HG03442 (cell line): Measurements from ENCODE around the gene UST.

Experiments used
- ATAC-seq: cut with Tn5 transposase; IDR thresholded peaks from one replicate; pipeline ENCODE4 v1.9.1; 2021; ENCODE audit warnings: mild to moderate bottlenecking, moderate library complexity; ENCODE audit not compliant: unreplicated experiment

Gene UST

DNA sequence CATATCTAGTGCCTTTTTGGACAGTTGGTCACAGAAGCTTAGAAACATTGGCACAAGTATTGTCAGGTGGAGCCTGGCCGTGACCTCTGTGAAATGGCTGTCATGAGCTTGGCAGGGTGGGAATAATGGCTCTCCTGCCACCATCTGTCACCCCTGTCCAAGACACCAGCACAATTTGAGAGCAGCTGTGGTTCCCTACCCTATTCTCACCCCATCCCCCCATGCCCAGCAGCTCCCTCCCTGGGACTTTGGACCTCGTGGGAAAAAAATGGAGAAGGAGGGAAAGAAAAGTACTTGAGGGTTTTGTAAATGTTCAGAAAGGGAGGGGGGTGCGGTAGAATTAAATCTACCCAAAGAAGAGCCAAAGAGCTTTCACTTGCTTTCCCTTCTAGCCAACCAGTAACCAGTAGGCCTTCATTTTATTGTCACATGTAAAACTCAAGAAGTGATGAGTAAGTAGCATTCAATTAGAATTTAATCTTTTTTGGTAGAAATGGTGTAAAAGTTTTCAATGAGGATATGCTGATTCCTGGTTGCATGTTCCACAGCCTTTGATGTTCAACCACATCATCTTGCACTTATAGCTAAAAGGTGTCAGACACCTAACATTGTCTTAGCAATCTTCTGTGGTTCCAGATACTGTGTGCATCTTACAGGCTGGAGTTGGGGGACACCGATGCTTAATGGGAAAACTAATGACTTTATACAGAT lies 307.2 kb downstream of the UST start:
- ATAC-seq: no peak

DNA sequence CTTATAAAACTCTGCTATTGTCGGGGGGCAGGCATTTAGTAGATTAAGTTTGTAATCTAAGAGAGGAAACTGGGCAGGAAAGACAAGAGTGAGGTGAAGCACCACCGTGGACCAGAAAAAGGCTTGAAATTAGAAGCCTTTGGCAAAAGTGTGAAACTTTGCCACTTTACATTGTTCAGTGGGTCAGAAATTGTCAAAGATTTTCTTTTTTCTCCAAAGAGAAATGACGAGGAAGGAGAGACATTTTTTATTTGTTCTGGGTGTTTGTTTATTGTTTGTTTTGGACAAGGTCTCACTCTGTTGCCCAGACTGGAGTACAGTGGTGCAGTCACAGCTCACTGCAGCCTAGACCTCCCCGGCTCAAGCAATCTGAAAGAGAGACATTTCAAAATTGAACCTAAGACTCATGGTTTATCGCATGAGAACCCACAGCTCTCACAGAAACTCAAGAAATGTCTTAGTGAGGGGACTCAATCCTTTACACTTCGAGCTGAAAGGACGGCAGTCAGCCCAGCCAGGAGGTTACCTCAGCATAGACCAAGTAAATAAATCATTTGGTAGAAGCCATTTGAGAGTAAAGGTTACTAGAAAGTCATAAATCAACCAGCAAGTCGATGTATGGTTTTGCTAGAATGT lies 307.8 kb downstream of the UST start:
- ATAC-seq: peak; percentile 79

DNA sequence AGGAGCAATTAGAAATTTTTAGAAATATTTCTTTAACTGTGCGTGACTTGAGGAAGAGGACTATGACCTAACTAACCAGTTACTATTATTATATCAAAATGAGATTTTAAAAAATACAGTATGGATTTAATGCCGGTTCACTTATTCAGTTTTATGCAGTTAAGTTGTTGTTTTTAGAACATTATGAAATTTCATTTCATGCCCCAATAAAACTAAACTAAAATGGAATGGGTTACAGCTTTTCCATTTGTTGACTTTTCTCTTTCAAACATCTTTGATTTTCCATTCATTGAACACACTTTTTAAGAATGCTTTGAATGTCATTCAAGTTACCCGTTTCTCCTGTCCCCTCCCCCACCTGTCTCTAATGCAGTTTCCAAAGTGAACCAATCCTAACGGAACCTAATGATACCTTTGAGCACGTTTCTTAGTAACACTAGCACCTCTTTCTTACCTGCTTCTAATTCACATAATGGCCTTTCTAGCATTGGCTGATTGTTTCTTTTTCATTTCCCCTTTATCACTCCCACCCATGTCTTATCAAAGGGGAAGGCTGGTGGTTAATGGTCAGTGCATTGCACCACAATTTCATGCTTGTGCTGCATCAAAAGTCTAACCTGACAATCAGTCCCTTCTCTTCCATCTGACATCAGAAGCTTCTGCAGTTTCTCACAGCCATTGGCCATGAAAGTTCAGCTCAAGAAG lies 308.5 kb downstream of the UST start:
- peak; percentile 26 for ATAC-seq

DNA sequence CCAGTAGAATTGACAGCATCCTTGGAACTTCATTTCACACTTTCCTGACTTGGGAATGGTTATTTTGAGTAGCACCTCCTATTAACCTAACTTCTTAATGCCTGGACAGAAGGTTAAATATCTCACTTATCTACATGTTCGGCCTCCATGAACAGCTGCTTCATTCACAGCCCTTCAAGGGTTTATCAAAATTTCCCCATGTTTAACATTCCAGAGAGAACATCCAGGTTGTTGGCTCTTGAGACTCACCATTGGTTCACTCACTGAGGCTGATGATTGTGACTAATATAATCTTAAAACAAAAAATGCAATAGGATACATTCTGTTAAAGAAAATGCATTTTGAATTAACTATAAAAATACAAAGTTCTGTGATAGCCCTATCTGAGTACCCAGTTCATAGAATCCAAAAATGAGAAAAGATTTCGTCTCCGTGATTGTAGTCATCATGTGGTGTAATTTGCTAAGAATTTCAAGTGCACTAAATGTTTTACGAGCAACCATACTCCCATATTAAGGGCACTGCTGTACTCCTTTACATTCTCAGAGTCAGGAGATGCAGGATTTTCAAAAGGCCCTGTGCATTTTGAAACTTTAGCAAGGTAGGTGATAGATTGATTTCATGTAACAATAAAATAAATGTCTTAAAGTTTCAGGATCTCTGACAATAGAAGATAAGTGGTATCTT lies 310.1 kb downstream of the UST start:
- ATAC-seq: no peak

DNA sequence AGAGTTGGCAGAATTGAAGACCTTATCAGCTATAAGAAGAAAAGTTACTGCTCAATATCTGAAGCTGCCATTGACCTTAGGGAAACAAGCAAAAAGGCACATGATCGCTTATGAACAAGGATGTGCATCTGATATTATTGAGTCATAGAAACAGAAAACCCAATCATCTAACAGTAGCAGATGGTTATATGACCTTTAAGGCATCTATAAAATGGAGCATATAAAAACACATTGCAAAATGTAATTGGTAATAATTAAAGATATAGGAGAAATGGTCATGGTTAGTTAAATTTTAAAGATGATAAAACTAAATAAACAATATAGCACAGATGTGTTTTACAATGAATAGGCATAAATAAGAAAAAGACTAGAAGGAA lies 310.6 kb downstream of the UST start:
- no peak for ATAC-seq

DNA sequence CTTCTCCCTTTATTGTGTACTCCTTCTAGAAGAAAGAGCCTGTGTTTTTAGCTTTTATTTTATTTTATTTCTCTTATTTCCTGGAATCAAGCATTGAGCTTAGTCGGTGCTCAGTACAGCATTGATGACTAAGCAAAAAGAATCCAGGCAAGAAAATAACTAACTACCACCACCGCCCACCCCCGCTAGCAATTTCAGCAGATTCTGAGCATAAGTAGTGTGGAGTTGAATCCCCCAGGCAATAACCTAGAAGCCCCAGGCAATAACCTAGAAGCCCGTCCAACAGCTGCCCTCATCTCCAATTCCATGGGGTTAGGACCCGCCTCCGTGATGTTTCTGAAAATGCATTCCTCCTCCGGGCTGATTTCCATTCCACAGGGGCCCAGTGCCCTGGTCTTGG lies 312.7 kb downstream of the UST start:
- no peak for ATAC-seq

DNA sequence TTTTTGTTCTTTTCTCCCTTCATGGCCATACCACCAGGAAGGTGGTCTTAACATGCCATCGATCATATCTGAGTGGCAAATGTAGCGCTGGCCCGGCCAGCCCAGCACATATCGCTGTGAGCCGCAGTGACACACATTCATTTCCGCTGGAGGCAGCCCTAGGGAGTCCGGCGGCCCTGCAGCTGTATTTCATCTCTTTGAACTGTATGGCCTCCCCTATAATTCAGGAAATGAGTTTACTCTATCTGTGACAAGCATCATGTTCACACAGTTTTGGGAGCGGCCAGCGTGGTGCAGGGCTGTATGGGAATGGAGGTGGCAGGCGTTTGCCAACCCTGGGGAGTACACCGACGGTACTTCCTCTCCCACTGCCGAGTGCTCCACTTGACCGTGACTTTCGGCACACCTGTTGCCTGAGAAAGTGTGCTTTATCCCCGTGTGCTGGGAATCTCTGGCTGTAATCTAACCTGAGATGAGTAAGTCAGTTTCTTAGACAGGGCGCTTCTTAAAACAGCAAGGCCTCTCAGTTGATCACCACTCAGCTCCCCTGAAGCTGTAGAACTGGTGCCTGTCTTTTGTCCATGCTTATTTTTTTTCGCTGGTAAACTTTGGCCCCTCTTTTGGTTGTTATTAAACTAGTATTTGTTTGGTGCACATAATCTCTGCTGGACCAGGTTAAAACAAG lies 313.6 kb downstream of the UST start:
- peak; percentile 82 for ATAC-seq

DNA sequence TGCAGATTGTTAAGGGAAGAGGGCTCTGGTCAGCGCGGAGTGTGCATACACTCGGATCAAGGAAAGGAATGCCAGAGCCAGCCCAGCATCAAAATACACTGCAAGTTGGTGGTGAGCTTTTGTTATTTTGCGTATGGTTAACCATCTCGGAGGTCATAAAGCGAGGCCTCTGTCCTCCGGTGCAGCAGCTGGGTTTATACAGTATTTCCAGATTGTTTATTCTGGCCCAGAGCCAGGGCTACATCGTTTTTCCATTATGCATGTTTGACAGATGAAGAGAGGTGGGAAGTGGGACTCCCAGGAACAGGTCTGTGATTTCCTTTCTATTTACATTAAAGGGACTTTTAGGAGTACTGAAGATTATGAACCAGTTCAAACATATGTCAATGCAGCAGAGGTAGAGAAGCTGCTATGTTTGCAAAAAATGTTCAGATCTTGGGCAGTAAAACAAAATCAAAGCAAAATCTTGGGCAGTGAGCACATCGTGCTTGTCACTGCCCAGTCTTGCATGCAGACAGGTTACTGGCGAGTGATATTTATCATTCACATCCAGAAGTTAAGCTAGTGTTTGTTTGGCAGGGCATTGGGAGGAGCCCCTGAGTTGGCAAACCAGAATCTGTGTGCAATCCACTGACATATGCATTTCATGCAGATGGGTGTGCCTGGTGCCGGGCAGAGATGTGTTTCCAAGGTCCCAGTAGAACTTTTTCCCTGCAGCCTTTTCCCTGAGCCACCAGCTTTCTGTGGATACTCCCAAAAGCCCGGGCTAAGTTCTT lies 314.3 kb downstream of the UST start:
- no peak for ATAC-seq

DNA sequence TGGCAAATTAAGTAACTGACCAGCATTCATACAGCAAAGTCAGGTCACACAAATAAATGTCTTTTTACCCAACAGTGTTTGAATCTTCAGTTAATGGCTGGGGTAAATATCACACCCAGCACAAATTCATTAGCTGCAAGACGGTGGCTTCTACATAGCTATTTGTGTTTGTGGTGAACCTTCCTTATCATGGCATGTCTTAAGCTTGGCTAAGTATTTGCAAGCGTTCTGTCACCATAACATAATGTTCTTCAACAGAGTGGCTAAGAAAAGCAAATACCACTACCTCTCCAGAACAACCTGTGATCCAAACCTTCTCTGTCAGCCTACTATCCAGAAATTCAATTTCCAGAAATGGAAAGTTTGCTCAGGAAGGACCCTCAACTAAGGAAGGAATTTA lies 315.1 kb downstream of the UST start:
- no peak for ATAC-seq

DNA sequence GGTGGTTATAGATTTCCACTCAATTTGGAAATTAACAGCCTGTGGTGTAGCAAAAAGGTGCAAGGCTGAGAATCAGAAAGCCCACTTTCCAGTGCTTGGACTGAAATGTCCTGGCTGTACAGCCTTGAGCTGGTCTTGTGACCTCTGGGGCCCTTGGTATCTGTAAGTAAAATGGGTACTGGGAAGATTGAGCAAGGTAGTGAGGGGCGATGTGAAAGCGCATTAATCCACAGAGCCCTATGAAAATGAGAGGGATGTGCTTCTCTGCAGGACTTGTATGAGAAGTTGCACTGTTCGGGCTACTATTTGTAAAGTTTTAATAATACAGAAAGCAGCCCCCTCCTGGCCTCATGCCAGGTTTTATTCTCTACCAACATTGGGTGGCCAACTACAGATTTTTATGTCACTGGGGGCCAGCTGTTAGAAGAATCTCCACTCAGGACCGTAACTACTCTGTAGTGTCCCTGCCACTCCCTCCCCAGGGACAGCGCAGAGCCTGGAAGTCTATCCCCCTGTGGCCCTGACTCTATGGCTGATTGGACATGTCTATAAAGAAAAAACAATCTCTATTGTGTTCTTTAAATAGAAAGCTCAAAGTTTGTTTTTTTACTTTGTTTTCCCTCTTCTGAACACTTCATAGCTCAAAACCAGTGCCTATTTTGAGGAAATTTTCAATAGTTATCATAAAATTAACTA lies 316.0 kb downstream of the UST start:
- no peak for ATAC-seq

DNA sequence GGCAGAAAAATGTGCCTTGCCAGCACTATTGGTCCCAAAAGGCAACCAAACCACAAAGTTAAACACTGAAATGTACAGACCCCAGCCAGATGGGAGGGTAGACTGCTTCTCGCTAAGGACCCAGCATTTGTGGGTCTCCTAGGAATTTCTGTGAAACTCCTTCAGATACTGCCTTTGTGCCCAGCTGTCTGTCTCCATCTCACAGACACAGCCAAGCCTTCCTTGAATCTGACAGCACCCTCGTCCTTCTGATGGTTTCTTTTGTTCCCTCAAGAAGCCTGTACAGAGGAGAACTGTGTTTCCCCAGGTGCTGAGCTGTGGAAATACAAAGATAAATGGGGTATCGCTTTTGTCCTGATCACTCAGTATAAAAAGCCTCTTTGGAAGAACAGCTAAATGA lies 316.6 kb downstream of the UST start:
- ATAC-seq: no peak

DNA sequence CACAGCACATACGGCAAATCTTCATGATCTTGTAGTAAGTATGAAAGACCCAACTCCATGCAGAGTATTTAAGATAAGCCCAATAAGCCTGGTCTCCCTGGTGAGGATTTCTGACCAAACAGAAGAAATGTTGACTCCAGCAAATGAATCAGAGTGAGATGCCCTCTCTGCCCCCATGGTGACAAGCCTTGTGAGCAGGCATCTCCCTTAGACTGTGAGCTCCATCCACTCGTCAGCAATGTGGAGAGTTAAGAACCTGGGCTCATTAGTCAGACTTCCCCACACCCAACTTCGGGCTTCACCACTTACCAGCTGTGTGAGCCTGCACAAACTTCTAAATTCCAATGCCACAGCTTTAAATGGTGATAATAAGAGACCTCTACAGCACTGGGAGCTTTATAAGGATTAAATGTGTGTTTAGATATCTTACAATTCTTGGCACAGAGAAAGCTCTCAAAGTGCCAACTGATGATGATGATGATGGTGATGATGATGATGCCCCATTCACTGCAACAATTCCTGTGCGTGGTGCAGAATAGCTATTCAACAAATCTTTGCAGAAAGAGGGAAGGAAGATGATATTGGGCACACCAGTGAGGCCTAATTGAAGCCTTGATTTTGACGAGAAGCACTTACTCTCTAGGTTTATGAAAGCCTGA lies 317.3 kb downstream of the UST start:
- ATAC-seq: no peak

DNA sequence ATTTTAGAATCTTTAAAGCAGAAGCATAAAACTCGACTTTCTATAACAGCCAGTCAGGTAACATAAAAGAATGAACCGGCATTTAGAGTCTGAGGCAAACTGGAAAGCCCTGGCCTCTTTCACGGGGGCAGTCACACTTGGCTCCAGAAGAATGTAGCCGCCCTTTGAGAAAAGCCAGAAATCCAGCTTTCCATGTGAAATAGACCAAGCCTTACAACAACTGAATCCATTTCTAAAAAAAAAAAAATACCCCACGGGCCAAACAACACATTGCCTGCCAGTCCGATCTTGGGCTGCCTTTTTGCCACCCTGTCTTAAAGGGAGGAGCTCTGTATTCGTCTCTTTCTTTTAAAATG lies 317.8 kb downstream of the UST start:
- ATAC-seq: no peak

DNA sequence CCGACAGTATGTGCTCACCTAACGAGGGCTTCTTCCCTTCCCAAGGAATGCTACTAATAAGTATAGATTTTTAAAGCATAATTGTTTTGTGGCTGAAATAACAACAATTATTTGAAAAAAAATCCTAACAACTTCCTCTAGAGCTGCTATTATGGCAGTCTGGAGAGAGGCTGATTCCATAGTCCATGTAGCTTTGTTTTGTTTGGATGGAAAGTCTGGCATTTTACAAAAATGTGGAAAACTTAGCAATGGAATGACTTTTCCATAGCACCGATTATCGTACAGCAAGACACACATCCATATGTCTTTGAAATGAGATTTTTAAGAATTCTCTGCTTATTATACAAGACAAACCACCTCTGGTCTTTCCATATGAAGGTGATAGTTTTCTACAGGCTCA lies 318.3 kb downstream of the UST start:
- ATAC-seq: no peak

DNA sequence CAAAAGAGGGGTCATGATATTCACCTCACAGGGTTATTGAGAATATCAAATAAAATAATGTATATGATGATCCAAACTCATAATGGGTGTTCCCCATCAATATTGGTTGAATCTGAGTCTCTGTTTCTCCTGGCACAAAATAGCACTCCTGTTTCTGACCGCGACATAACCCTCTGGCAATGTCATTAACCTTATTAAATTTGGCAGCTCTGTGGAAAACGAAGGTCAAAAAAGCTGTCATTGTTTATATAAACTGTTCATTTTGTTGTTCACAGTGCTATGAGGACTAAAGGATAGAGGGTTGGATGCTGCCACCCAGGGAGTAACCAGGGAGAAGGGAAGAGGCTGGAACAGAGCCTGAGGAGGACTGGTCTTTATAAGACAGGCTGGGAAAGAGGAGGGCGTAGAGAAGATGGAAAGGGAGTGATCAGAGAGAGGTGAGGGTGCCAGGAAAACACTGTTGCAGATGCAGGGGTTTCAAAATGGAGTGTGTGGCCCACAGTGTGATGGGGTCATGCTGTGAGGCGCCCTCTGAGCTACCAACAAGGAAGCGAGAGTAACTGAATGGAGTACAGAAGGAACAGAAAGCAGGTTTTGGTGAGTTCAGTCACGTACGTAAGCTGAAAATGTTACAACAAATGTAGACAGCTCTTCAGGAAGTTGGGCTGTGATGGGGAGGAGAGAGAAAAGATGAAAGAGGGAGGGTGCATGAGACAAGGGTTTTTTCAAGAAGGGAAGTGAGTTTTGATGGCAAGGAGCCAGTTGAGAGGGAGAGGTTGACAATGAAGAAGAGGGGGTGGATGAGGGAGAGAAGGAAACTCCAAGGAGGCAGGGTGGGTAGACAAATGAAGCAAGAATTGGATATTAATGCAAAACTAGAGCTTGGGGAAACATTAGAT lies 319.1 kb downstream of the UST start:
- peak; percentile 98 for ATAC-seq

DNA sequence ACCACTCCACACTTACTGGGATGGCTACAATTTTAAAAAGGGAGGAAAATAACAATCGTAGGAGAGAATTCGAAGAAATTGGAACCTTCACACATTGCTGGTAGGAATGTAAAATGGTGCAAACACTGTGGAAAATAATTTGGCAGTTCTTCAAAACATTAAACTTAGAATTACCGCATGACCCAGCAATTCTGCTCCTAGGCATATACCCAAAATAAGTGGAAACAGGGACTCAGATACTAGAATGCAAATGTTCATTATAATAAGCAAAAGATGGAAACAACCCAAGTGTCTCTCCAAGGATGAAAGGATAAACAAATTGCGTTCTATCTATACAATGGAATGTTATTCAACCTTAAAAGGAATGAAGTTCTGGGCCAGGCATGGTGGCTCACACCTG lies 325.2 kb downstream of the UST start:
- no peak for ATAC-seq

DNA sequence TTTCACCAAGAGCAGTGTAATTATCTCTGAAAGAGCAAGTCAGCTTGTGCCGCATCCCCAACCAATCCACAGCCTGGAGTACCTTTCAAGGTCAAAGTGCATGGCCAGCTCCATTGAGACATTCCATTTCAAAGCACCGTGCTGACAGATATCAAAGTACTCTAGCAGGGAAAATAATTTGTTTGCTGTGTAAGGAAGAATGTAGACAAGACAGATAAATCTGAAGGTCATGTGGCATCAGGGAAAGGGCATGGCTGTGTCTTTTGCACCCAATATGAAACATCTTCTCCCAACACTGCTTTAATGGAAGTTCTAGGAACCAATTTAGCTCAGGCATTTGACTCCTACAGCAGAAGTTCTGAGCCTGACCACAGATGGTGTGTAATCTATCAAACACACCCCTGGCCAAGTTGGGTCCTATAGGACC lies 328.0 kb downstream of the UST start:
- no peak for ATAC-seq

DNA sequence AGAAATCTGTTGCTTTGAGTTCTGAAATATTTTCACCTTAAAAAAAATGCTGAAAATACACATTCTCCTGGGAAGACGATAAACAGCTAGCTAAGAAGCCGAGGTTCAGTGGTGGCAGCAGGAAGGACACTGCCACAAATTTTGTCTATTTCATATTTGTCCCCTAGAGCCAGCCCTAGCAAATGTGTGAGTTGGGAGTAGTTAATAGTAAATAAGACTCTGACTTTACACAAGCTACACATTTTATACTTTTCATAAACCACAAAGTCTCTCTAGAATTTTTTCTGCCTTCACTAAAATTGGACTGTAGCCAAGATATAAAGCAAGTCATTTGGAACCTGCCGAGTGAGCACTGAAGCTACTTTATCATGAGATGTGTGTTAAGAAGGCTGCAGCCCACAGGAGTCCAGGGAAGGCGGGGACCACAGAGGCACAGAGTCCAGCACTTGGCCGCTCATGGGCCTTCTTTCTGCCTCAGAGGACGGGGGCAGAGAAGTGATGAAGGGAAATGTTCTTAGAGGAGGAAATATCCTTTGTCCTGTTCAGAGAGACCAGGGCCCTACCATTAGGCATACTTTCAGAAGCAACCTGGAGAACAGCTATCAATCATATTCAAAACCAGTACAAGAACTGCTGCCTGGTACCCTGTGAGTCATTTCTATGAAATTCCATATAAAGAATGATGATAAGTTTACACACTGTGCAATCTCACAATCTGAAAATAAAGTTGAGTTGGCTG lies 329.0 kb downstream of the UST start:
- no peak for ATAC-seq
